HFF-Myc (cell line): ENCODE data around the gene TMEM150B.

Experiments used
- DNase-seq: peaks from one replicate; pipeline ENCODE4 v3.0.0-alpha.2; 2011; ENCODE audit warnings: low read depth; ENCODE audit errors: extremely low read depth
- H3K4me3 ChIP-seq: replicated peaks from 2 replicates; pipeline ENCODE4 v1.5.1; 2011; ENCODE audit warnings: low read depth, mild to moderate bottlenecking, control low read depth, low read length
- TF ChIP-seq, protein P1 (sequence below): IDR thresholded peaks from 2 replicates; pipeline ENCODE4 v1.5.1; 2012; ENCODE audit warnings: mild to moderate bottlenecking, low read depth, low read length, control low read depth; ENCODE audit errors: missing control alignments

TMEM150B gene

DNA sequence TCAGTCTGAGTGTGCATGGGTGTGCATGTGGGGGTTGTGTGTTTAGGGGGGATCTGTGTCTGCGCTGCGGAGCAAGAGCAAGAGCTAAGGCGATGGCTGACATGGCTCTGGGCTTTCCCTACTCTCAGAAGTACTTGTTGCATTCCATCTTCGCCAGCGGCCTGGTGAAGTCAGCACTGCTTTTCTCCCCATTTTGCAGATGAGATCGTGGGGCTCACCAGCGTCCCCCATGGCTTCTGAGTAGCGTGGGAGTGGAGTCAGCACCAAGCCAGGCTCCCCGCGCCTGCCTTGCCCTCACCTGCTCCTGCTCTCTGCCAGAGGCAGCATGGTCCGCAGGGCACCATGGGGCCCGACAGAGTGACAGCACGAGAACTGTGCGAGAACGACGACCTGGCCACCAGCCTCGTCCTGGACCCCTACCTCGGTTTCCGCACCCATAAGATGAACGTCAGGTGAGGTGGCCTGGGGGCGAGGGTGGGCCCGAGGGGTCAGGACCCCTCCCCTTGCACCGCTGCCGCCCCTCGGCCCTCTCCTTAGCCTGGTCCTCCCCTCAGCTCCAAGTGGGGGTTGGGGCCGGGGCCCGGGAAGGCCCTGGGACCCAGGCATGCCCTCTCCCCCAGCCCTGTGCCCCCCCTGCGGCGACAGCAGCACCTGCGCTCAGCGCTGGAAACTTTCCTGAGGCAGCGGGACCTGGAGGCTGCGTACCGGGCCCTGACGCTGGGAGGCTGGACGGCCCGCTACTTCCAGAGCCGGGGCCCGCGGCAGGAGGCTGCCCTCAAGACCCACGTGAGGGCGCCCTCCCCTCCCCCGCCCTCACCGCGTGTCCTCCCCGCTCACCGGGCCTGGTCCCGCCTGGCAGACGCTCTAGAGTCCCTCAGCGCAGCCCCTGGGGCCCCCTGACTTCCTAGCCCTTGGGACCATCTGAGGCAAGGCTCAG lies 16.7 kb upstream of the TMEM150B start:
- no peak for DNase-seq

DNA sequence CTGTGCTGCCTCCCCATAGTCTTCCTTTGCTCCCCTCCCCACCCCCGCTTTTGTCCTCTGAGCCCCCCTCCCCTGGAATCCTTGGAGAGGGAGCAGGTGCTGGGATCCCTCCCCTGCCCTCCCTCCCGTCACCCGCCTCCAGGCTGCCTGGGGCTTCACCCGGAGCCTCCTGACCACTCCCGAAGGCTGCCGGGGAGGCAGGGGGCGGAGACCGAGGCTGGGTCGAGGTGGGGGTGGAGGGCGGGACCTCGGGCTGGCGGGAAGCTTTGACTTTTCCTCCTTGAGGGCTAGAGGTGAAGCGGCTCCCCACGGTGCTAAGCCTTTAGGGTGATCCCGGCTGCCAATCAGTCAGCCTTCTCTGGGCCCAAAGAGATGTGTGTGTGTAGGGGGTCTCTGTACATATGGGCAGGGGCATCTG lies 16.0 kb upstream of the TMEM150B start:
- TF ChIP-seq, protein P1, sequence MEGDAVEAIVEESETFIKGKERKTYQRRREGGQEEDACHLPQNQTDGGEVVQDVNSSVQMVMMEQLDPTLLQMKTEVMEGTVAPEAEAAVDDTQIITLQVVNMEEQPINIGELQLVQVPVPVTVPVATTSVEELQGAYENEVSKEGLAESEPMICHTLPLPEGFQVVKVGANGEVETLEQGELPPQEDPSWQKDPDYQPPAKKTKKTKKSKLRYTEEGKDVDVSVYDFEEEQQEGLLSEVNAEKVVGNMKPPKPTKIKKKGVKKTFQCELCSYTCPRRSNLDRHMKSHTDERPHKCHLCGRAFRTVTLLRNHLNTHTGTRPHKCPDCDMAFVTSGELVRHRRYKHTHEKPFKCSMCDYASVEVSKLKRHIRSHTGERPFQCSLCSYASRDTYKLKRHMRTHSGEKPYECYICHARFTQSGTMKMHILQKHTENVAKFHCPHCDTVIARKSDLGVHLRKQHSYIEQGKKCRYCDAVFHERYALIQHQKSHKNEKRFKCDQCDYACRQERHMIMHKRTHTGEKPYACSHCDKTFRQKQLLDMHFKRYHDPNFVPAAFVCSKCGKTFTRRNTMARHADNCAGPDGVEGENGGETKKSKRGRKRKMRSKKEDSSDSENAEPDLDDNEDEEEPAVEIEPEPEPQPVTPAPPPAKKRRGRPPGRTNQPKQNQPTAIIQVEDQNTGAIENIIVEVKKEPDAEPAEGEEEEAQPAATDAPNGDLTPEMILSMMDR: no peak
- DNase-seq: no peak
- peak overlapping the region; percentile 67 for H3K4me3 ChIP-seq

More for the DNA sequence above, 16.7 kb upstream of the TMEM150B start:
- TF ChIP-seq, protein P1: no peak
- peak overlapping the region; percentile 67 for H3K4me3 ChIP-seq

DNA sequence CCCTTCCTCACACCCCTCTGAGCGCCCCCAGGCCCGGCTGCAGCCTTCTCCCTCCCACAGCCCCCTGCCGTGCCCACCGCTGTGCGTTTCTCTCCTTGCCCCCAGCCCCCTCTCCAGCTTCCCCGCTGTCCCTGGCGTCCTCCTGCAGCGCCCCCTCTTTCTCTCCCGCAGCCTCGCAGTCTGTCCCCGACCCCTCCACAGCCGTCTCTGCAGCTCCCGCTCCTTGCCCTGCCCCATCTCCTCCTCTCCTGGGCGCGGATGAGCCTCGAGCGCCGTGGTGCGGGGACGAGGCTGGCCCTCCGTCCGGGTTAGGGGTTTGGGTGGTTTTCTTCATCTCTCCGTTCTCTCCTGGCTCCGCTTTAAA lies 15.6 kb upstream of the TMEM150B start:
- no peak for DNase-seq
- peak overlapping the region; percentile 67 for H3K4me3 ChIP-seq
- TF ChIP-seq, protein P1: no peak

DNA sequence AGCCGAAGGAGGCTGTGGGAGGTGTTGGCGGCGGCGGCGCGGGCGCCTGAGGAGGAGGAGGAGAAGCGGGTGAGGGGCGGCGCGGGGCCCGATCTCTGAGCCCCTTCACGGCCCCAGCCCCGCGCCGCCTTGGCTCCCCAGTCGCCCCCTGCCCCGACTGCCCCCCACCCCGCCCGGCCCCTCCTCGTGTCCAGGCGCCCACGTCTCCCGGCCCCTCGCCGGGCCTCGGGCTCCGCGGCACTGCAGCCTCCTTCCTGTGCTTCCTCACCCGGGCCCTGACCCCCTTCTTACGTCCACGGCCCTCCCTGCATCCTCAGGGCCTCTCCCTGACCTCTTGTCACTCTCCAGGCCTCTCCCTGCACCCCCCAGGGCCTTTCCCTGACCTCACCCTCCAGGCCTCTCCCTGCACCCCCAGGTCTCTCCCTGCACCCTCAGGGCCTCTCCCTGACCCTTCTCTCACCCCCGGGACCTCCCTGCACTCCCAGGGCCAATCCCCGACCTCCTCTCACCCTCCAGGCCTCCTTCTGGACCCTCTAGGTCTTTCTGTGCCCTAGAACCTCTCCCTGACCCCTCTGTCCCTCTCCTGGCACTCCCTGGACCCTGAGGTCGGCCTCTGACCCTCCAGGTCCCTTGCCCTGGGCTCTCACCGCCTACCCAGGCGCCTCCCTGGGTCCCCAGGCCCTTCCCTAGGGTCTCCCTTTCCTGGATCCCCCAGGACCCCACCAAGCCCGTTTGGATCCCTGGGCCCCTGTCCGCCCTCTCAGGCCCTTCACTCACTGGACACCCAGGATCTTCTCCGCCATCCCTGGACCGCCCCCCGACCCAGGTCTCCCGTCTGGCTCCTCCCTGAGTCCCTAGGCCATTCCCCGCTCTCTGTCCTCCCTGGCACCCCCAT lies 15.0 kb upstream of the TMEM150B start:
- no peak for DNase-seq
- TF ChIP-seq, protein P1: no peak
- peak overlapping the region; percentile 67 for H3K4me3 ChIP-seq

DNA sequence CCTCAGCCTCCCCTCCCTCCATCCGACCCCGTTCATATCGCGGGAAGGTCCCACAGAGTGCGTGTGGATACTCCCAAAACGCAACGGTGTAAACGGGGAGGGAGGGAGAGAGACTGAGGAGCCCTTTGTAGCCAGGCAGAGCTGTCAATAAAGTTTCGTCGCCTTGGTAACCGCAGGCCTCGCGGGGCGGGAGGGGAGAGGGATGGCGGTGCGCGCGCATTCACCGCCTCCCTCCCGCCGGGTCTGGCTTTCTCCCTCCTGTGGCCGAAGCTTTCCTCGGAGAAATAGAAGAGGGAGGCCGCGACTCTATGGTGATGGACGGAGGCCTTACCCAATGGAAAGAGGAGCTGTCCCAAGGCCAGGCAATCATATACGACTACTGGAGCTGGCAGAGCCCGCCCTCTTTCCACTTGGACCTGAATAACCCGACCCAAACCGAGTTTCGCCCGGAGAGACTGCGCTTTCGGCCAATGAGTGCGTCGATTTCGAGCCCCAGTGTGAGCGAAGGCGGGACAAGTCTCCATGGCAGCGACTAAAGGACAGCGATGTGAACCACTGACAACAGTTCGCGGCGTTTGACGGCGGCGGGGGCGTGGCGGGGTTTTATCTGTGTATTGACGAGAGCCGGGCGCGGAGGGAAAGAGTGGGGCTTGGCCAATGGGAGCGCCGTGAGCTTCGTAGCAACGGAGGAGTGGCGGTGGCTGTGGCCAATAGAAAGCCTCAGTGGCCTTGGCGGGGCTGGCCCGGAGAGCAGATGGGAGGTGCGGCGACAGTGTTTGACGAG lies 14.2 kb upstream of the TMEM150B start, which contains the start of gene KMT5C:
Gene KMT5C (plus strand): TSS at position 772 of the 784 bp plus-strand sequence. CDS start 2,061 bp downstream, outside the sequence.
- DNase-seq: peak; percentile 100
- TF ChIP-seq, protein P1: peak; percentile 24

DNA sequence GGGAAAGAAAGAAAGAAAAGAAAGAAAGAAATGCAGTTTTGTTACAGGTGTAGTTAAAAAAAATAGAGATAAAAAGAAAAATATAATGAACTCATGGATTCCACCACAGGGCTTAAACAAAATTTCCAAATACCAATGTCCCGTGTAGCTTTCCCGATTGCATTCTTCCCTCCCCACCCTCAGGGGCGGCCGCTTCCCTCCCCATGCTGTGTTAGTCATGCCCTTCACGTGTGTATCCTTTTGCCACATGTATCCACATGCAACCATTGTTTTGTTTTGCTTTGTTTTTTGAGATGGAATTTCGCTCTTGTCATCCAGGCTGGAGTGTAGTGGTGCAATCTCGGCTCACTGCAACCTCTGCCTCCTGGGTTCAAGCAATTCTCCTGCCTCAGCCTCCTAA lies 11.0 kb upstream of the TMEM150B start:
- DNase-seq: no peak
- TF ChIP-seq, protein P1: no peak
- H3K4me3 ChIP-seq: no peak overlapping the region

More for the DNA sequence above, 14.2 kb upstream of the TMEM150B start, which contains the start of gene KMT5C:
- H3K4me3 ChIP-seq: peak within 1 kb of the TSS; percentile 67
